Measurements from ENCODE around the gene PTPN18.
A peak's percentile ranks its signal among the peaks of the same experiment; 100 is the strongest.

Gene PTPN18

GRCh38 chr2:130365963-130366362 lies 10.1 kb downstream of the PTPN18 start:
- DNase-seq = no peak

GRCh38 chr2:130366720-130367119 lies 10.9 kb downstream of the PTPN18 start:
- DNase-seq = no peak

GRCh38 chr2:130368786-130369185 lies 12.9 kb downstream of the PTPN18 start:
- no peak for DNase-seq

GRCh38 chr2:130369311-130369964 lies 13.6 kb downstream of the PTPN18 start:
- no peak for DNase-seq

- no peak for DNase-seq
Observed at GRCh38 chr2:130369965-130370341, 14.1 kb downstream of the PTPN18 start.

GRCh38 chr2:130370490-130370889 lies 14.6 kb downstream of the PTPN18 start:
- no peak for DNase-seq

GRCh38 chr2:130371723-130372054 lies 15.8 kb downstream of the PTPN18 start:
- DNase-seq = no peak

- DNase-seq = no peak
Observed at GRCh38 chr2:130372055-130372832, 16.4 kb downstream of the PTPN18 start.

GRCh38 chr2:130372833-130373807 lies 17.3 kb downstream of the PTPN18 start:
- no peak for DNase-seq

GRCh38 chr2:130373808-130374365 lies 18.0 kb downstream of the PTPN18 start:
- no peak for DNase-seq

GRCh38 chr2:130374587-130375290 lies 18.9 kb downstream of the PTPN18 start:
- DNase-seq = no peak

- no peak for DNase-seq
Observed at GRCh38 chr2:130375291-130376266, 19.7 kb downstream of the PTPN18 start.

- peak in 1 of 2 experiments; percentile 51 for DNase-seq
Observed at GRCh38 chr2:130376433-130377293, 20.8 kb downstream of the PTPN18 start.

GRCh38 chr2:130377491-130377890 lies 21.6 kb downstream of the PTPN18 start:
- DNase-seq = no peak

- no peak for DNase-seq
Observed at GRCh38 chr2:130378206-130378897, 22.5 kb downstream of the PTPN18 start.

- DNase-seq = peak in 1 of 2 experiments; percentile 48
Observed at GRCh38 chr2:130378898-130379214, 23.0 kb downstream of the PTPN18 start.

- DNase-seq = no peak
Observed at GRCh38 chr2:130380096-130380934, 24.5 kb downstream of the PTPN18 start.

- no peak for DNase-seq
Observed at GRCh38 chr2:130381145-130381544, 25.3 kb downstream of the PTPN18 start.

GRCh38 chr2:130381619-130382018 lies 25.8 kb downstream of the PTPN18 start:
- DNase-seq = no peak

All from NCI-H526 (cell line).